Uterus (tissue), 2 donors: ENCODE data around the gene E2F4.

ENCODE experiments used
- POLR2A ChIP-seq, 2 donors: fragments of 450-650 bp; IDR thresholded peaks; one replicate each; pipeline ENCODE4 v1.6.1; 2016; ENCODE audit warnings: antibody characterized with exemption in 2 of 2, mild to moderate bottlenecking in 1 of 2, moderate library complexity in 1 of 2
- TF ChIP-seq, protein P1 (sequence below), 4 experiments: fragments of 200-600 bp in 2 of 4; fragments of 450-650 bp in 2 of 4; sonication (generic) in 2 of 4; IDR thresholded peaks; one replicate each; pipeline ENCODE4 v1.5.1; 2016 to 2019; ENCODE audit warnings: antibody characterized with exemption in 4 of 4, mild to moderate bottlenecking in 2 of 4, moderate library complexity in 1 of 4

DNA sequence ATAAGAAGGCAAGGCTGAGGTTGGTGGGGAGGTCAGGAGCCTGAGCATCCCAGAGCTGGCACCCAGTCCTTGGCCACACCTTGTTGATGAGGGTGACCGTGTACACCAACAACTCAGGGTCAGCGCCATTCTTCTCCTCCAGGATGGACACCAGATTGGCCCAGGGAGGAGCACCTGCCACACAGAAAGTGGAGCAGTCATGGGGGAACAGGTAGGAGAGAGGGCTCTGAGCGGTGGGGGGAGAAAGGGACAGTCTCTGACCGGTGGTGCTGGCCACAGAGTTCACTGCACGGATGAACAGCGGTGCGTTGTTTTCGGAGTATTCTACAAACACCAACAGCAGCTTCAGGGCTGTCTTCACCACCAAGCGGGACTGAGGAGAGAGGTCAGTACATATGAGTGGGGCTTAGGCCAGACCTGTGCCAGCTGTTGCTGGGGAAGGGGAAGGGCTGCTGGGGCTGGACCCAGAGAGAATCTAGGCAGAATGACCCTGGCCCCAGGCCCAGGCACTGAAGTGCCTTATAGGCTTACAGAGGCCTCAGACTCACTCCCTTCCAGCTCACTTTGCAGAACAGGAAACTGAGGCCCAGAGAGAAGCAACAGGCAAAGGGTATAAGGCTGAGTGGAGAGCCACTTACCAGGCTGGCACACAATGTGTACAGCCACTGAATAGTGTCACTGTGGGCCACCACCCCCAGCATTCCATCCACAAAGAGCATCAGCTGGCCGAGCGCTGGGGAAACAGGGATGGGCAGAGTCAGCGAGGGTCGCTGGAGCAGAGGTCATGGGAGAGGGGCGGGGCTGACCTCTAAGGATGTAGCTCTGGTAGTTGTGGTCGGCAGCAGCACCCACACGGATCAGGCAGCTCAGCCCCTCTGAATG is 45.7 kb downstream of the E2F4 start:
- TF ChIP-seq, protein P1, sequence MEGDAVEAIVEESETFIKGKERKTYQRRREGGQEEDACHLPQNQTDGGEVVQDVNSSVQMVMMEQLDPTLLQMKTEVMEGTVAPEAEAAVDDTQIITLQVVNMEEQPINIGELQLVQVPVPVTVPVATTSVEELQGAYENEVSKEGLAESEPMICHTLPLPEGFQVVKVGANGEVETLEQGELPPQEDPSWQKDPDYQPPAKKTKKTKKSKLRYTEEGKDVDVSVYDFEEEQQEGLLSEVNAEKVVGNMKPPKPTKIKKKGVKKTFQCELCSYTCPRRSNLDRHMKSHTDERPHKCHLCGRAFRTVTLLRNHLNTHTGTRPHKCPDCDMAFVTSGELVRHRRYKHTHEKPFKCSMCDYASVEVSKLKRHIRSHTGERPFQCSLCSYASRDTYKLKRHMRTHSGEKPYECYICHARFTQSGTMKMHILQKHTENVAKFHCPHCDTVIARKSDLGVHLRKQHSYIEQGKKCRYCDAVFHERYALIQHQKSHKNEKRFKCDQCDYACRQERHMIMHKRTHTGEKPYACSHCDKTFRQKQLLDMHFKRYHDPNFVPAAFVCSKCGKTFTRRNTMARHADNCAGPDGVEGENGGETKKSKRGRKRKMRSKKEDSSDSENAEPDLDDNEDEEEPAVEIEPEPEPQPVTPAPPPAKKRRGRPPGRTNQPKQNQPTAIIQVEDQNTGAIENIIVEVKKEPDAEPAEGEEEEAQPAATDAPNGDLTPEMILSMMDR (IDR thresholded peaks at IDR 0.05) = no peak
- TF ChIP-seq POLR2A (IDR thresholded peaks at IDR 0.05) = no peak
